ENCODE measurements around the gene ROBO1.

ROBO1 gene

GRCh38 chr3:78976200-78976599 is 791.6 kb downstream of the ROBO1 start:
- DNase-seq (ENCODE audit: low read depth) = no peak

GRCh38 chr3:78974181-78974790 is 793.5 kb downstream of the ROBO1 start:
- DNase-seq (ENCODE audit: low read depth) = no peak

- no peak for DNase-seq (ENCODE audit: low read depth)
Measured at GRCh38 chr3:78972617-78973301, 795.0 kb downstream of the ROBO1 start.

- DNase-seq (ENCODE audit: low read depth) = no peak
Measured at GRCh38 chr3:78970656-78971055, 797.1 kb downstream of the ROBO1 start.

- no peak for DNase-seq (ENCODE audit: low read depth)
Measured at GRCh38 chr3:78969483-78969882, 798.3 kb downstream of the ROBO1 start.

- DNase-seq (ENCODE audit: low read depth) = no peak
Measured at GRCh38 chr3:78967061-78967460, 800.7 kb downstream of the ROBO1 start.

- DNase-seq (ENCODE audit: low read depth) = no peak
Measured at GRCh38 chr3:78963771-78964170, 804.0 kb downstream of the ROBO1 start.

GRCh38 chr3:78957456-78957855 is 810.3 kb downstream of the ROBO1 start:
- no peak for DNase-seq (ENCODE audit: low read depth)

- DNase-seq (ENCODE audit: low read depth) = no peak
Measured at GRCh38 chr3:78951342-78951945, 816.4 kb downstream of the ROBO1 start.

- no peak for DNase-seq (ENCODE audit: low read depth)
Measured at GRCh38 chr3:78941587-78941986, 826.2 kb downstream of the ROBO1 start.

GRCh38 chr3:78940626-78941025 is 827.2 kb downstream of the ROBO1 start:
- DNase-seq (ENCODE audit: low read depth) = no peak

GRCh38 chr3:78940128-78940527 is 827.7 kb downstream of the ROBO1 start:
- no peak for DNase-seq (ENCODE audit: low read depth)

GRCh38 chr3:78937475-78937874 is 830.3 kb downstream of the ROBO1 start:
- DNase-seq (ENCODE audit: low read depth) = no peak

- DNase-seq (ENCODE audit: low read depth) = no peak
Measured at GRCh38 chr3:78927759-78928158, 840.0 kb downstream of the ROBO1 start.

- no peak for DNase-seq (ENCODE audit: low read depth)
Measured at GRCh38 chr3:78926523-78926922, 841.3 kb downstream of the ROBO1 start.

GRCh38 chr3:78924711-78925110 is 843.1 kb downstream of the ROBO1 start:
- no peak for DNase-seq (ENCODE audit: low read depth)

GRCh38 chr3:78919021-78919755 is 848.6 kb downstream of the ROBO1 start:
- no peak for DNase-seq (ENCODE audit: low read depth)

GRCh38 chr3:78918361-78919020 is 849.3 kb downstream of the ROBO1 start:
- no peak for DNase-seq (ENCODE audit: low read depth)

GRCh38 chr3:78917536-78917935 is 850.3 kb downstream of the ROBO1 start:
- no peak for DNase-seq (ENCODE audit: low read depth)

- DNase-seq (ENCODE audit: low read depth) = no peak
Measured at GRCh38 chr3:78913711-78914110, 854.1 kb downstream of the ROBO1 start.

GRCh38 chr3:78912687-78913086 is 855.1 kb downstream of the ROBO1 start:
- no peak for DNase-seq (ENCODE audit: low read depth)

GRCh38 chr3:78912259-78912658 is 855.5 kb downstream of the ROBO1 start:
- no peak for DNase-seq (ENCODE audit: low read depth)
